ENCODE results near the gene RTL10.

- TF ChIP-seq USF2 (IDR thresholded peaks at IDR 0.05) (no peak), POLR2A (IDR thresholded peaks at IDR 0.05; ENCODE audit: low read length) (no peak), EP300 (IDR thresholded peaks at IDR 0.05) (no peak), RAD21 (conservative IDR thresholded peaks at IDR 0.05 in 1 of 2, IDR thresholded peaks at IDR 0.05 in 1 of 2) (no peak), ZFP36 (IDR thresholded peaks at IDR 0.05; ENCODE audit: borderline replicate concordance, partially characterized antibody) (no peak), CBX2 (IDR thresholded peaks at IDR 0.05; ENCODE audit: borderline replicate concordance, low read depth) (no peak), SMC3 (IDR thresholded peaks at IDR 0.05) (no peak), E2F6 (IDR thresholded peaks at IDR 0.05; ENCODE audit: borderline replicate concordance, low read depth) (no peak), ELK1 (IDR thresholded peaks at IDR 0.05; ENCODE audit: low read depth, low read length) (no peak), CTCF (IDR thresholded peaks at IDR 0.05) (no peak)
Measured at GRCh38 chr22:19898145-19898544, 43.5 kb upstream of the RTL10 start.
